ENCODE data around the gene PARVA. TPM values are rescaled to one million over a fixed set of nuclear protein-coding genes. Genes with fewer than 3 reads are reported as not detected.

The PARVA gene
- total RNA-seq, 1 donor from 2014 or later, result 75.4 TPM

GRCh38 chr11:12381875-12382274 is 4.5 kb downstream of the PARVA start:
- intact Hi-C loops (cut with micrococcal nuclease), result no loop called here
- H3K9me3 ChIP-seq (replicated peaks), result no peaks in the 10 kb centered on the region
- H3K27ac ChIP-seq (replicated peaks), result peak overlapping the region; percentile 98
- H3K4me1 ChIP-seq, result peaks cover 89% of the 10 kb centered on the region
- H3K27me3 ChIP-seq (ENCODE audit: low read depth), result no peaks in the 10 kb centered on the region
- TF ChIP-seq CTCF (IDR thresholded peaks at IDR 0.05; ENCODE audit: borderline replicate concordance), result no peak
- peaks cover 4% of the 10 kb centered on the region for H3K36me3 ChIP-seq
- no peak overlapping the region for H3K4me3 ChIP-seq
- no peak for DNase-seq

GRCh38 chr11:12382451-12382850 is 5.1 kb downstream of the PARVA start:
- peak overlapping the region; percentile 98 for H3K27ac ChIP-seq (replicated peaks)
- intact Hi-C loops (cut with micrococcal nuclease), result no loop called here
- peaks cover 89% of the 10 kb centered on the region for H3K4me1 ChIP-seq
- TF ChIP-seq CTCF (IDR thresholded peaks at IDR 0.05; ENCODE audit: borderline replicate concordance), result no peak
- no peaks in the 10 kb centered on the region for H3K9me3 ChIP-seq (replicated peaks)
- H3K36me3 ChIP-seq, result peaks cover 4% of the 10 kb centered on the region
- no peak overlapping the region for H3K4me3 ChIP-seq
- no peaks in the 10 kb centered on the region for H3K27me3 ChIP-seq (ENCODE audit: low read depth)
- DNase-seq, result no peak

GRCh38 chr11:12386309-12386708 is 8.9 kb downstream of the PARVA start:
- H3K4me3 ChIP-seq, result no peak overlapping the region
- H3K27me3 ChIP-seq (ENCODE audit: low read depth), result no peaks in the 10 kb centered on the region
- no peaks in the 10 kb centered on the region for H3K9me3 ChIP-seq (replicated peaks)
- TF ChIP-seq CTCF (IDR thresholded peaks at IDR 0.05; ENCODE audit: borderline replicate concordance), result no peak
- H3K27ac ChIP-seq (replicated peaks), result peak overlapping the region; percentile 51
- peaks cover 4% of the 10 kb centered on the region for H3K36me3 ChIP-seq
- DNase-seq, result no peak
- intact Hi-C loops (cut with micrococcal nuclease), result no loop called here
- H3K4me1 ChIP-seq, result peaks cover 94% of the 10 kb centered on the region

GRCh38 chr11:12386745-12387144 is 9.4 kb downstream of the PARVA start:
- Histone ChIP-seq H3K27ac (replicated peaks) (peak overlapping the region; percentile 51), H3K9me3 (replicated peaks) (no peaks in the 10 kb centered on the region), H3K27me3 (ENCODE audit: low read depth) (no peaks in the 10 kb centered on the region), H3K36me3 (peaks cover 4% of the 10 kb centered on the region), H3K4me3 (no peak overlapping the region), H3K4me1 (peaks cover 94% of the 10 kb centered on the region)
- DNase-seq, result no peak
- intact Hi-C loops (cut with micrococcal nuclease), result no loop called here
- TF ChIP-seq CTCF (IDR thresholded peaks at IDR 0.05; ENCODE audit: borderline replicate concordance), result no peak

- Histone ChIP-seq H3K27ac (replicated peaks) (peak overlapping the region; percentile 51), H3K27me3 (ENCODE audit: low read depth) (no peaks in the 10 kb centered on the region), H3K36me3 (no peaks in the 10 kb centered on the region), H3K4me3 (no peak overlapping the region), H3K9me3 (replicated peaks) (no peaks in the 10 kb centered on the region), H3K4me1 (peaks cover 83% of the 10 kb centered on the region)
- DNase-seq, result no peak
- intact Hi-C loops (cut with micrococcal nuclease), result no loop called here
- no peak for TF ChIP-seq CTCF (IDR thresholded peaks at IDR 0.05; ENCODE audit: borderline replicate concordance)
Observed at GRCh38 chr11:12388173-12388572, 10.8 kb downstream of the PARVA start.
